Erythroblast (primary cell): ENCODE data around the gene WNK4.

Experiments used
- GATA1 ChIP-seq: IDR thresholded peaks from 2 replicates; pipeline ENCODE4 v1.6.1; 2011; ENCODE audit warnings: low read depth, mild to moderate bottlenecking, control low read depth, low read length, moderate library complexity
- POLR2A ChIP-seq: IDR thresholded peaks from 2 replicates; pipeline ENCODE4 v1.6.1; 2011; ENCODE audit warnings: mild to moderate bottlenecking, low read length

DNA sequence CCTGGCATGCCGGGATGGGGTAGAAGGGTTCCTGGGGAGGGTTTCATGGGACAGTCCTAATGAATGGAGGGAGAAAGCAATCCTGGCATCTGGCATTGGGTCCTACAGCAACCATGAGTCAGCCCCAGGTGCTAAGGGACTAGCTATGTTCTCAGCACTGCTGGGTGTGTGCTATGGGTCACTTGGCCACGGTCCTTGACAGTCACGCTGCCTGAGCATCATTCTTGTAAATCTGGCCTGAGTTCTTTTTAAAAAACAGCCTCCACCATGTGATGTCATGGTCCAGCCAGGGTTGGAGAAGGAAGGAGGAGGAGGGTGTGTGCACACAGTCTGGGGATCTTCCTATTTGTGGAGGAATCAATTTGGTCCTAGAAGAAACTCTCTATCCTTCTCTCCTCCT lies 25.6 kb upstream of the WNK4 start:
- TF ChIP-seq POLR2A (no peak), GATA1 (no peak)
